Activated naive CD4-positive, alpha-beta T cell treated with Interleukin-2 at 50 U/mL for 16 hours (primary cell): ENCODE results near the gene TLR9.

Source experiments
- DNase-seq: peaks from one replicate; pipeline ENCODE4 v3.0.0-alpha.2; 2020

The TLR9 gene

GRCh38 chr3:52171514-52172261 is 53.8 kb downstream of the TLR9 start:
- no peak for DNase-seq
